ENCODE data around the gene MYO5C. TPM values are rescaled to one million over a fixed set of nuclear protein-coding genes. Genes with fewer than 3 reads are reported as not detected.
A peak's percentile ranks its signal among the peaks of the same experiment; 100 is the strongest.

MYO5C gene
- total RNA-seq, 1 donor from 2014 or later, result 4.5 TPM

- Histone ChIP-seq H3K36me3 (ENCODE audit: insufficient read depth, low read length) (no peaks in the 10 kb centered on the region), H3K79me2 (ENCODE audit: insufficient read depth, low read length) (no peaks in the 10 kb centered on the region), H4K20me1 (ENCODE audit: insufficient read depth, low read length) (no peaks in the 10 kb centered on the region), H3K9ac (ENCODE audit: low read length) (no peak overlapping the region), H3K27me3 (ENCODE audit: insufficient read depth, low read length) (no peaks in the 10 kb centered on the region), H2AFZ (ENCODE audit: low read depth, low read length) (no peak overlapping the region), H3K9me3 (ENCODE audit: insufficient read depth, low read depth, low read length) (no peaks in the 10 kb centered on the region), H3K27ac (ENCODE audit: low read depth, low read length) (no peak overlapping the region), H3K4me2 (ENCODE audit: low read length) (no peak overlapping the region), H3K4me3 (ENCODE audit: insufficient read depth, low read depth, low read length) (no peak overlapping the region), H3K4me1 (ENCODE audit: insufficient read depth, low read length) (no peaks in the 10 kb centered on the region)
- Mint-ChIP-seq H3K27ac (ENCODE audit: unreplicated experiment) (no peak overlapping the region), H3K4me3 (ENCODE audit: unreplicated experiment) (no peak overlapping the region), H3K9me3 (ENCODE audit: unreplicated experiment) (peaks cover 5% of the 10 kb centered on the region), H3K27me3 (ENCODE audit: low read depth, unreplicated experiment) (no peaks in the 10 kb centered on the region), H3K36me3 (ENCODE audit: low read depth, unreplicated experiment) (peaks cover 17% of the 10 kb centered on the region), H3K4me1 (ENCODE audit: low read depth, unreplicated experiment) (no peaks in the 10 kb centered on the region)
- no peak for FAIRE-seq
- no peak for TF ChIP-seq CTCF (IDR thresholded peaks at IDR 0.05; ENCODE audit: insufficient read depth, low read depth, low read length)
- TF ChIP-seq EZH2 (IDR thresholded peaks at IDR 0.05; ENCODE audit: insufficient read depth, low read length), result no peak
- no peak for DNase-seq (ENCODE audit: low read depth)
Measured at GRCh38 chr15:52307847-52308246, 12.2 kb upstream of the MYO5C start.

DNA sequence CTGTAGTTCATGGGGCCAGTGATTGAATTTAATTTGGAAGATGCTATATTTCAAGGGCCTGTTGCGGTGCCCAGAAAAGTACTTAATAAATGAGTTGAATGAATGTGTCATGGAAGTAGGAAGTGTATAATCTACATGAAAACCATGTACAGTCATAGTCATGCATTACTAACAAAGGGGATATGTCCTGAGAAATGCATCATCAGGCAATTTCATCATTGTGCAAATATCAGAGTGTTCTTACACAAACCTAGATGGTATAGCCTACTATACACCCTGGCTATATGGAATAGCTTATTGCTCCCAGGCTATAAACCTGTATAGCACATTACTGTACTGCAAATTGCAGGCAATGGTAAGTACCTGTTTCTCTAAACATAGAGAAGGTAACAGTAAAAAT is 10.7 kb upstream of the MYO5C start:
- peak; percentile 45 for DNase-seq (ENCODE audit: low read depth)
- no peaks in the 10 kb centered on the region for H3K27me3 Mint-ChIP-seq (ENCODE audit: low read depth, unreplicated experiment)
- H3K4me1 ChIP-seq (ENCODE audit: insufficient read depth, low read length), result no peaks in the 10 kb centered on the region
- no peak overlapping the region for H3K27ac ChIP-seq (ENCODE audit: low read depth, low read length)
- no peak overlapping the region for H3K9ac ChIP-seq (ENCODE audit: low read length)
- H3K79me2 ChIP-seq (ENCODE audit: insufficient read depth, low read length), result no peaks in the 10 kb centered on the region
- H4K20me1 ChIP-seq (ENCODE audit: insufficient read depth, low read length), result no peaks in the 10 kb centered on the region
- no peaks in the 10 kb centered on the region for H3K9me3 ChIP-seq (ENCODE audit: insufficient read depth, low read depth, low read length)
- H3K36me3 Mint-ChIP-seq (ENCODE audit: low read depth, unreplicated experiment), result peaks cover 17% of the 10 kb centered on the region
- FAIRE-seq, result no peak
- no peak overlapping the region for H2AFZ ChIP-seq (ENCODE audit: low read depth, low read length)
- no peak overlapping the region for H3K27ac Mint-ChIP-seq (ENCODE audit: unreplicated experiment)
- H3K4me1 Mint-ChIP-seq (ENCODE audit: low read depth, unreplicated experiment), result no peaks in the 10 kb centered on the region
- H3K4me2 ChIP-seq (ENCODE audit: low read length), result no peak overlapping the region
- TF ChIP-seq CTCF (IDR thresholded peaks at IDR 0.05; ENCODE audit: insufficient read depth, low read depth, low read length) (no peak), EZH2 (IDR thresholded peaks at IDR 0.05; ENCODE audit: insufficient read depth, low read length) (no peak)
- H3K9me3 Mint-ChIP-seq (ENCODE audit: unreplicated experiment), result peaks cover 5% of the 10 kb centered on the region
- no peak overlapping the region for H3K4me3 ChIP-seq (ENCODE audit: insufficient read depth, low read depth, low read length)
- no peak overlapping the region for H3K4me3 Mint-ChIP-seq (ENCODE audit: unreplicated experiment)
- no peaks in the 10 kb centered on the region for H3K36me3 ChIP-seq (ENCODE audit: insufficient read depth, low read length)
- H3K27me3 ChIP-seq (ENCODE audit: insufficient read depth, low read length), result no peaks in the 10 kb centered on the region

- Mint-ChIP-seq H3K4me1 (ENCODE audit: low read depth, unreplicated experiment) (no peaks in the 10 kb centered on the region), H3K27me3 (ENCODE audit: low read depth, unreplicated experiment) (no peaks in the 10 kb centered on the region), H3K36me3 (ENCODE audit: low read depth, unreplicated experiment) (peaks cover 11% of the 10 kb centered on the region), H3K4me3 (ENCODE audit: unreplicated experiment) (no peak overlapping the region), H3K27ac (ENCODE audit: unreplicated experiment) (no peak overlapping the region), H3K9me3 (ENCODE audit: unreplicated experiment) (peaks cover 5% of the 10 kb centered on the region)
- H3K27ac ChIP-seq (ENCODE audit: low read depth, low read length), result no peak overlapping the region
- no peaks in the 10 kb centered on the region for H4K20me1 ChIP-seq (ENCODE audit: insufficient read depth, low read length)
- H3K4me1 ChIP-seq (ENCODE audit: insufficient read depth, low read length), result no peaks in the 10 kb centered on the region
- H3K27me3 ChIP-seq (ENCODE audit: insufficient read depth, low read length), result no peaks in the 10 kb centered on the region
- no peak overlapping the region for H3K4me2 ChIP-seq (ENCODE audit: low read length)
- no peak overlapping the region for H3K9ac ChIP-seq (ENCODE audit: low read length)
- no peaks in the 10 kb centered on the region for H3K9me3 ChIP-seq (ENCODE audit: insufficient read depth, low read depth, low read length)
- no peak overlapping the region for H3K4me3 ChIP-seq (ENCODE audit: insufficient read depth, low read depth, low read length)
- H3K36me3 ChIP-seq (ENCODE audit: insufficient read depth, low read length), result no peaks in the 10 kb centered on the region
- no peak for FAIRE-seq
- no peak for TF ChIP-seq CTCF (IDR thresholded peaks at IDR 0.05; ENCODE audit: insufficient read depth, low read depth, low read length)
- no peak for TF ChIP-seq EZH2 (IDR thresholded peaks at IDR 0.05; ENCODE audit: insufficient read depth, low read length)
- no peak overlapping the region for H2AFZ ChIP-seq (ENCODE audit: low read depth, low read length)
- DNase-seq (ENCODE audit: low read depth), result no peak
- no peaks in the 10 kb centered on the region for H3K79me2 ChIP-seq (ENCODE audit: insufficient read depth, low read length)
Measured at GRCh38 chr15:52303093-52303772, 7.6 kb upstream of the MYO5C start.

All from astrocyte (in vitro differentiated cells and primary cell).